ENCODE data around the gene PAXX.
"Not testable (repeated sequence)": the region's sequence is repeated elsewhere in the genome, so short reads cannot be mapped to it uniquely, and the experiment has no call there.

PAXX gene

DNA sequence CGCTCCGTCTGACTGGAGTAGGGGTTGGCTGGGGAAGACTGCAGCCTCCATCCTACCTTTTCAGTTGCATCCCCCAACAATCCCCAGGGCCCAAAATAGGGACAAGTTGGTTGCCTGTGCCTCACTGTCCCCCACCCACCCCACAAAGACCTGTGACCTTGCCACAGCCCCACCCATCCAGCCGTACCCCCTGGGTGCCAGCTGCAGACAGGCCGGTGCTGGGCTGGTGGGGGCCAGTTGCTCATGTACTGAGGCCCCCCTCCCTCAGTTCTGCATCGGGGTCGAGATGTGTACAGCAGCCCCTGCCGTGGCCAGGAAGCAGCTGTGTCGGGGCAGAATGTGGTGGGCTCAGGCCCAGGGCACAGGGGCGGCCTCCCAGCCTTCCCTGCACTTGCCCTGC, 9.1 kb upstream of the PAXX start:
- no peak for DNase-seq

DNA sequence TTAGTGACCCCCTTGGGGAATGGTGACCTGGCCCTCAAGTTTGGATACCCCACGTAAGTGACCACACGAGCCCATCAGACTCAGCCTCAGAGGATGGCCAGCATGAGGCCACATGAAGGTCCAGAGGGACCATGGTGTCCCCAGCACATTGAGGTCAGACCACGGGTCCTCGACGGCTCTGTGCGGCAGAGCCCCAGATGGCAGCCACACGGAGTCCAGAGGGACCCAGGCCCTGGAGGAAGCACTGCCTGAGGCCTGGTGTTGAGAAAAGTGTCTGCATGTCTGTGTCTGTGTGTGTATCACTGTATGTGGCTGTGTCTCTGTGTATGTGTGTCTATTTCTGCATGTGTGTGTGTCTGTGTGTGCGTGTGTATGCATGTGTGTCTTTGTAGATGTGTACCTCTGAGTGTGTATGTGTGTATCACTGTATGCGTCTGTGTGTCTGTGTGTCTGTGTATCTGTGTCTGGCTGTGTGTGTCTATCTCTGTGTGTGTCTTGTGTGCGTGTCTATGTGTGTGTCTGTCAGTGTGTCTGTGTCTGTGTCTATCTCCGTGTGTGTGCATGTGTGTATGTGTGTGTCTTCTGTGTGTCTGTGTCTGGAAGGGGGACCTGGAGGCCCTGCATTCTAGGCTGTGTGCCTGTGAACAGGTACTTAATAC, 8.4 kb upstream of the PAXX start:
- DNase-seq = no peak

DNA sequence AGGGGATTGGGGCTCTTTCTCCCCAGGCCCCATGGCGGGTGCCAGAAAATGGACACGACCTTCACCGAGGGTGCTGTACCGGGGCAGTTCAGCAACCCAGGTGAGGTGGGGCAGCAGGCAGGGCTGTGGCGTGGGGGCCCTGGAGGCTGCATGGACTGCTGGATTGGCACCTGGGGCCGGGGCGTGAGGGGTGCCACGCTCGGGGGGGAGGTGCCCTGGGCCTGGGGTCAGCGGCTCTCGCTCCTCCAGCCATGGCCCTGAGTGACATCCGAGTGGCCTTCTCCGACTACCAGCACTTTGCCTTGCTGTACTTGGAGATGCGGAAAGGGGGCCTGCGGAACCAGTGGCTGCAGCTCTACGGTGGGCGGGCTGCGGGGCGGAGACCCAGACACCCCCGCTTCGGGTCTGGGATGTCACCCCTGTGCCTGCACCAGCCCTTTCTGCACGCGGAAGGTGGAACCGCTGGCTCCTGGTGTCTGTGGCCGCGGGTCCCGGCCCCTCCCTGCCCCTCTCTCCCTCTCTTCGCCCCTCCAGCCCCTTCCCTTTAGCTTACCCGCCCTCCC, 7.7 kb upstream of the PAXX start:
- no peak for DNase-seq

DNA sequence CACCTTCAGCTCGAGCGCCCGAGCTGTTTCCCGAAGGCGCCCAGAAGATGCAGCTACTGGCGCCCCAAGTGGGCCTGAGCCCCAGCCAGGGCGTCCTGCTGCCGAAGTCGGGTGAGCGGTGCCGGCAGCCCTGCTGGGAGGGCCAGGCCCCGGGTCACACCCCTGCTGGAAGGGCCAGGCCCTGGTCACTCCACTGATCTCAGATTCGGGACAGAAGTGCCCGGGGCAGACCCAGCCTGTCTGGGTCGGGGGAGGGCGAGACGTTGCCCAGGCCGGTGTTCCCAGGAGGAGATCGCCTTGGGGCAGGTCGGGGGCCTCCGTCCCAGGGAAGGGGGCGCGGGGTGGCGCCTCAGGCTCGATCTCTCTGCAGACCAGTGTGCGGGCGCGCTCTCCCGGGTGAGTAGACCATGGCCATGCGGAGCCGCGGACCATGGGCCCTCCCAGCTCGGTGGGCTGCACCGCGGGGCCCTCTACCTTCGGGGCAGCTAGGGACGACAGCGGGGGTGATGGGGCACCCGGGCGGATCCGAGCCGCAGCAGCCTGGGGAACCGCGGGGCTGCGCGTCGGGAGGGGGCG, 7.1 kb upstream of the PAXX start:
- DNase-seq = no peak

DNA sequence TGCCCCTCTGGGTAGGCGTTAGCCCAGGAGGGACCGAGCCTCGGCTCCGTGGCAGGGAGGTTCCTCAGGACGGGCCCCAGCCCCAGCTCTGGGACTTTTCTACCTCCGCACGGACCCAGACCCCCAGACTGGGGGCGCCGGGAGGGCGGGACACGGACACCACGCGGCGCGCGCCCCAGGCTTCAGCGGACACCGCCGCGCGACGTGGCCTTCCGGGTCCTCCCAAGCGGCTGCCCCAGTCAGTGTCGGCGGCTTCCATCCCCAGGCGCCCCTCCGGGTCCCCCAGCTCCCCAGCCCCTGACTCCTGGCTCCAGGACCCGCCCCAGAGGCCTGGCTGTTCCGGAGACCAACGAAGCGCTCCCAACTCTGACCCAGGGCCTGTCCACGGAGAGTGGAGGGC, 6.4 kb upstream of the PAXX start:
- no peak for DNase-seq

DNA sequence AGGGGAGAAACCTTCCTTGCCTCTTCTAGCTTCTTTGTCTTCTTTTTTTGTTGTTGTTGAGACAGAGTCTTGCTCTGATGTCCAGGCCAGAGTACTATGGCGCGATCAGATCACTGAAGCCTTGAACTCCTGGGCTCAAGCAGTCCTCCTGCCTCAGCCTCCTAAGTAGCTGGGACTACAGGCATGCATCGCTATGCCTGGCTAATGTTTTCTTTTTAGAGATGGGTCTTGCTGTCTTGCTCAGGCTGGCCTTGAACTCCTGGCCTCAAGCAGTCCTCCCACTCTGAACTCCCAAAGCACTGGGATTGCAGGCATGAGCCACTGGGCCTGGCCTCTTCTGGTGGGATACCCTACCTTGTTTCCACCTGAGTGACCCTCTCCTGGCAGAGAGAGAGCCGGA, 3.4 kb upstream of the PAXX start:
- no peak for DNase-seq

DNA sequence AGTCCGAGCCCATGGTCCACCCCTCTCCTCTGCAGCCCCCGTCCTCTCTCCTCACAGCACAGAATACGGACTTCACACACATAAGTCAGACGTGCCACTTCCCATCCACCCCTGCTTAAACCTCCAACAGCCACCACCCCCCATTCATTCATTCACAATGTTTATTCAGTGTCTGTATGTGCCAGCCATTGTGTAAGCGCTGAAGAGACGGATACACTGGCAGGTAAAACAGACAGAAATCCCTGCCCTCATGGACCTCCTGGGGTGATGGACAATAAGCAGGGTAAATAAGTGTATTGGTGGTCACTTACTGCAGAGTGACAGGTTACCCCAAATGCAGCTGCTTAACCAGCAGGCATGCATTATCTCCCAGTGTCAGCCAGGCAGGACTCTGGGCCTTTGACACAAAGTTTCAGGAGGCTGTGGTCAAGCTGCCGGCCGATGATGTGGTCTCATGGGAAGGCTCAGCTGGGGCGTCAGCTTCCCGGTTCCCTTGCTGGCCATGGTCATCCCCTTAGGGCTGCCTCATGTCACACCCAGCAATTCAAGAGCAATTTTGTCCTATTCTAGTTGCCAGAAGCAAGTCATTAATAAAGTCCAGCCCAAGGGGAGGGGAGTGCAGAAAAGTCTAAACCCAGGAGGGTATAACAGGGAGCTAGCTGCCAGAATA, 1.8 kb upstream of the PAXX start:
- no peak for DNase-seq

DNA sequence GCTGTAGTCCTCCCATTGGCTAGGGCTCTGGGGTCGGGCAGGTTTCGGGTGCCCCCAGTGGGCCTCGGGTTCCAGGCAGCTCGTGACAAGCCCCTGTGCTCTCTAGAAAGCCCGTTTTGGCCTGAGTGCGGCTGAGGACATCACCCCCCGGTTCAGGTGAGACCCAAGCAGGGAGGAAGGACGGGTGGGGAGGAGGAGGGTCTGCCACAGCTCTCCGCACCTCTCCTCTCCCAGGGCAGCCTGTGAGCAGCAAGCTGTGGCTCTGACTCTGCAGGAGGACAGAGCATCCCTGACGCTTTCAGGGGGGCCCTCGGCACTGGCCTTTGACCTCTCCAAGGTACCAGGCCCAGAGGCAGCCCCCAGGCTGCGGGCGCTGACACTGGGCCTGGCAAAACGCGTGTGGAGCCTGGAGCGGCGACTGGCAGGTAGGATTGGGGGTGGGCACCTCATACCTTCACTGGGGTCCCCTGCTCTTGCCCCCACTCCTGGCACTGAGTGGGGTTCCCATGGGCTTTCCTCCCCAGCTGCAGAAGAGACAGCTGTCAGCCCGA, 672 bp downstream of the PAXX start:
- no peak for DNase-seq

DNA sequence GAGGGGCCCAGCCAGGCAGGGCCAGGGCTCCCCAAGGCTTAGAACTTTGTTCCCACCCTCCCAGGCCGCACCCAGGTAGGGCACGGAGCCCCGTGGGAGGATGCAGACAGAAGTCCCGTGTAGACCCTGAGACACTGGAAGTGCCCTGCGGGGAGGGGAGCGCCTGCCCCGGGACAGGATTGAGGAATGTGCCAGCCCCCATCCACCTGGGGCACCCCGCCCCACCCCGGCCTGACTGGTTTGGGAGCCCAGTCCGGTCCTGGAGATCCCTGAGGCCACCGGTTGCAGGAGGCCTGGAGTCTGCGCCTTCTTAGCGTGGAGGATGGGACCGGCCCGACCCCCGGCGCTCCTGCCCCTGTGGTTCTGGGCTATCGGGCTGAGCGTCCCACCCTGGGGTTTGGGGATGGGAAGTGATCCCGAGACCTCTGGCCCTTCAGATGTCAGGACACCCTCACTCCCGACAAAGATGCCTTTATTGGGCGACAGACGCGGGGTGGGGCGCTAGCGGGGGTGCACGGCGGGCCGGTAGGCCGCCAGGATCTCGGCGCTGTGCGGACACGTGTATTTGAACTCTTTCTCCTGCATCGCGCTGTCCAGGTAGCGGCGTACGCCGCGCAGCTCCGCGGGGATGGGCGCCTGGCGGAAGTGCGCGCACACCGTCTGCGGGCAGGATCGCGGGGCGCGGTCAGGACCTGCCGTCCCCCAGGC, 2.1 kb downstream of the PAXX start:
- no peak for DNase-seq

DNA sequence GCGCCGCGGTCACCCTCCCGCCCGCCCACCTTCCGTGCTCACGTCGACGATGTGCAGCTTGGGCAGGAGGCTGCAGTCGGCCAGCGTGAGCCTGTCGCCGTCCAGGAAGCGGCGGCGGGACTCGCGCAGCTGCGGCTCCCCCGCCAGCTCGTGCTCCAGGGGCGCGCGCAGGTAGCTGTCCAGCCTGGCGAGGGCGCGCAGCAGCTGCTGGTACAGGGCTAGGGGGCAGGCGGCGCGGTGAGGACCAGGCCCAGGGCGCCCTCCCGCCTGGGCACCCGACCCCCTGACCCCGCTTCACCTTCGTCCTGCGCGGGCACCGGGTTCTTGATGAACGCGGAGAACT, 2.6 kb downstream of the PAXX start:
- DNase-seq = no peak

DNA sequence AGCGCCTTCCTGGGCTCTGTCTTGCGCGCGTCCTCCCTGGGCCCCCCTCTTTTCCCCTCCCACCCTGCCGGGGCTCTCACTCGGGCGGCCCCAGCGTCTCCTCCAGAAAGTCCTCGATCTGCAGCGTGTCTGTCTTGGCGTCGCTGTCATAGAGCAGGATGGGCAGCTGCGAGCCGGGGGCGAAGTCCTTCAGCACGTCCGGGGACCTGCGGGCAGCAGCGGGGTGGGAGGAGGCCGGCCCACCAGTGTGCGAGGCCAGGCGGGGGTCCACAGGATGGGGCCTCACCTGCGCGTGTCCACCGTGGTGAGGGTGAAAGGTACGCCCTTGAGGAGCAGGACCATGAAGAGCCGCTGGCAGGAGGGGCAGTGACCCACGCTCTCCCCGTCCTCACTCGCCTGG, 3.1 kb downstream of the PAXX start:
- DNase-seq = no peak

DNA sequence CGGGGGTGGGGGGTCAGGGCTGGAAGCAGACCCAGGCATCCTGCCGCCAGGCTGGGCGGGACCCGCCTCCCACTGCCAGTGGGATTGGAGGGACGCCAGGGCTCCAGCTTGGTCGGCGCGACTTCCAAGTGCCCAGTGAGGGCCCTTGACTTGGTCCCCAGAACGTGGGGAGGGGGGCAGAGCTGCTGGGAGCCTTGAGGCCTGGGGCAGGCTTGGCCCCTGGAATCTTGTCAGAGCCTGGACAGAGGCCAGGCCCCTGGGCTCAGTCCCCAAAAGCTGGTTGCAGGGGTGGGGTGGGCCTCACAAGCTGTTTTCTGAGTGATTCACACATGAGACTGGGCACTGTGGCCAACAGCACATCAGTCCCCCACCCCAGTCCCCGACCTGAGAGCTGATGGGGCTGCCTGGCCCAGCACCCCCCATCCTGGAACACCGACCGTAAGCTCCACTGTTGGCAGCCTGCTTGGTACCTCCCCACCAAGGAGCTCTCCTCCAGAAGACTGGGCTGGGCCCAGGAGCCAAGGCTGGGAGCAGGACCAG, 3.6 kb downstream of the PAXX start:
- no peak for DNase-seq

DNA sequence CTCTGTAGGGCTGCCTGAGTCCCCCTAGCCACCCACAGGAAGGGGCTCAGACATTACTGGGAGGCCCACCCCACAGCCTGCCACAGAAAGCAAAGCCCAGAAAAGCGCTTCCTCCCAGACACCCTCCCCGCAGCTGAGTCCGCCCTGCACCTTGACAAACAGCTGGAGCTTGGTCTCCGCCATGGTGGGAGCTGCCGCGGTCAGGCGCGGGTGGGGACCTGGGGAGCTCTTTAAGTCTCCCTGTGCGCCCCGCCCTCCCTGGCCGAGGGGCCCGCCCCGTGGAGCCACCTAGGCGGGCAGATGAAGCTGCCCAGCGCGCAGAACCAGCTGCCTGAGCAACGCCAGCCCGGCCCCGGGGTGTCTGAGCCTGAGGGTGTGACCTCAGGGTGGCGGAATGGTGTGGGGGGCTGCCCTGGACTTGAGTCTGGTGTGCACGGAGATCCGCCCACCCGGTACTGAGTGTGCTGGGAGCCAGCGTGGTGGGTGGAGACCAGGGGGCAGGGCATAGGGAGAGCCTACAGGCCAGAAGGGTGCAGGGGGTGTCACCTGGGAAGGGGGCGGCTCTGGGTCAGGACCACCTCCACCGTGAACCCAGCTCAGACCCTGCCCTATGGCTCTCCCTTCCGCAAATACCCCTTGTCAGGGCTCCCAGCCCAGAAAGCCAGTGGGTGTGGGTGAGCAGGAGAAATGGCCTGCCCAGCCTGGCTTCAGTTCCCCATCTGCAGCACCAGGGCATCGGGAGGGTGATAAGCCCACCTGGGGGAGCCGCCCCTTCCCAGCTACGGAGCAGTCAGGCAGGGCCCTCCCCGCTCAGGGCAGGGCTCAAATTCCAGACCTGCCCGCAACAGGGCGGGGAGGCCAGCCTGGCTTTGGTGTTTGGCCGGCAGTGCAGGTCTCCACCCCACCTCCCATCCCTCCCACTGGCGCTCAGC, 4.4 kb downstream of the PAXX start, which contains the start of gene CLIC3:
CLIC3 (minus strand) TSS at position 208 of the 932 bp plus-strand sequence; CDS start at position 183, 25 bp downstream.
- DNase-seq = no peak

DNA sequence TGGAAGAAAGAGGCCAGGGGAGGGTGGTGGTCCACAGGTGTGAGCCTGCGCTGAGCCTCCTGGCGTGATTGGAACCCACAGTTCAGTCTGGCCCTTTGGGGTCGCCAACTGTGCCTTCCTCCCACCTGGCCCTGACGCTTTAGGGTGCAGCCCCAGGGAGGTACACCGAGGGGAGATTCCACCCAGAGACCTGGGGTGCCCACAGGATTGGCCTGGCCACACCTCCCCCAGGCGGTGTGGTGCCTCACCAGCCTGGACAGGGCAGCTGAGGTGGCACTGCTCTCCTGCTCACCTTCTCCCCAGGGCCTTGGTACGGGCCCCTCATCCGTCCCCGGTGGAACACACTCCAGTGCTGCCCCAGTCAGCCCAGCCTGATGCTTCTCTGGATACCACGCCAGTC, 5.1 kb downstream of the PAXX start:
- no peak for DNase-seq

DNA sequence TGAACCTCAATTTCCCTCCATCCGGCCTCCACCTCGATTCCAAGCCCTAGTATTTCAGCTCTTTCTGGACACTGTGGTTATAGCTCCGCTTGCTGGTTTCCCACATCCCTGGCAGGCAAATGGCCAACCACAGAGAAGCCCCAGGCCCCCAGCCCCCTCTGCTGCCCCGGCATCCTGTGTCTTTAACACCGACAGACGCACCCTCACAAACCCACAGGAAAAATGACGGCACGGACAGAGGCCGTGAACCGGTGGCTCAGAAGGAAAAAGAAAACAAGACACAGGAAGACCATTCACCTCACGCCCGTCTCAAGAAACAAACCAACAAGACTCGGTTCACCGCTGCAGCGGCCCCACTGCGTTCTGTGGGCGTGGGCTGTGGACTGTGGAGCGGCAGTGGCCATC, 5.6 kb downstream of the PAXX start:
- no peak for DNase-seq

DNA sequence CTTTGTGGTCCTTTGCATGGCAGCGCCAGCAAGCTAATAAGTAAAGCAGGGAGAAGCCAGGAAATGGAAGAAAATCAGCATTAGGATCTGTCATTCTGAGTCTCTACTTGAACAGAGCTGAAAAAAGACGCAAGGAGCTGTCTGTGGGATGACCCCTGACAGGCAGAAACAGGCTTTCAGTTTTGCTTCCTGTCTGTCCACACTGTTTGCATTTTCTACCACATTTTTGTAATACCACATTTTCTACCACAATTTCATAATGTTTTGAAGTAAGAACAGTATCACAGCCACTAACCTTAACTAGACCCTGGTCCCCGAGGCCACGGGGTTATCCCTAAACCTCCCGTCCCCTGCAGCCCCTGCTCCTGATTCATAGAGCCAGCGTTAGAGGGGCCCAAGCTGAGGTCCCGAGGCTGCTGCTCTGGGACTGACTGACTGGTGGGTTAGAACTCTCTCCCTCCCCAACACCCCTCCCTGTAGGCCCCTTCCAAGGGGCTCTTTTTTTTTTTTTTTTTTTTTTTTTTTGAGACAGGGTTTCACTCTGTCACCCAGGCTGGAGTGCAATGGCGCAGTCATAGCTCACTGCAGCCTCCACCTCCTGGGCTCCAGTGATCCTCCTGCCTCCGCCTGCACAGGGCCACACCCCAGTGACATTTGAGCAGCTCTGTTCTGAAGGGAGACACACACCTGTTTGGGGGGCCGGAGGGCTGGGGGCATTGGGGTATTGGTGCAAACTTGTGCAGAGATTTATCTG, 8.1 kb downstream of the PAXX start:
- DNase-seq = no peak

DNA sequence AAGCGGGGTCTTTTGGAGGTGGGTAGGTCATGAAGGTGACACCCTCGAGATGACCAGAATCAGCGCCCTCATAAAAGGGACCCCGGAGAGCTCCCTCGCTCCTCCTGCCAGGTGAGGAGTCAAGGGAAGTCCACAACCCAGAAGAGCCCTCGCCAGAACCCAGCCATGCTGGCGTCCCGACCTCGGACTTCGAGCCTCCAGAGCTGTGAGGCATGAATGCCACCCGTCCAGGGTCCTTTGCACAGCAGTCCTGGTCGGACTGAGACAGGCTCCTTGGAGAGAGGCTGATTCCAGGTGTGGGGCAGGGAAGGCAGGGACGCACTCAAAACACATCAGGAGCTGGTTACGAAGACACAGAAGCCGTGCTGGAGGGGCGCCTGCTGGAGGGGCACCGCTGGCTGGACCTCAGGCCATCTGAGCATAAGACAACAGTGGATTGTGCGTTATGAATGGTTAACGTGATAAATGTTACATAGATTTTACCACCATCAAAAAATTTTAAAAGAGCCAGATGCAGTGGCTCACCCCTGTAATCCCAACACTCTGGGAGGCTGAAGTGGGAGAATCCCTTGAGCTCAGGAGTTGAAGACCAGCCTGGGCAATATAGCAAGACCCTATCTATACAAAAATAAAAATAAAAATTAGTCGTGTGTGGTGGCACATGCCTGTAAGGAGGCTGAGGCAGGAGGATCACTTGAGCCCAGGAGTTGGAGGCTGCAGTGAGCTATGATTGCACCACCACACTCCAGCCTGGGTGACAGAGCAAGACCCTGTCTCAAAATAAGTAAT, 9.8 kb downstream of the PAXX start:
- DNase-seq = no peak

DNA sequence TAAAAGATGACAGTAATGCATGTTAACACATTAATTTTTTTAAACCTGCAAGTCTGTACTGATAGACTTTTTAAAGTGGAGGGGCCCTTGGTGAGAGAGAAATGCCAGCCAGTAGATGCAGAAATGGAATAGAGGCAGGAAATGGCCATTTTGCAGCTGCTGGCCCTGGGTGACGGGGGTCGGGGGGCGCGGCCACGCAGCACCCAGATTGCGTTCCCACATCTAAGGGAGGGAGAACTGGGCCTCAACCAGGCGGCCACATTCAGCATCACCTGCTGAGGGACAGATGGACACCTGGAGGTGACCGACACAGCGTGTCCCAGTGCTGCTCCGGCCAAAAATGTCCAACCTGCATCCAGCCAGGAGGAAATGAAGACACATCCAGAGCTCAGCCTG, 10.4 kb downstream of the PAXX start:
- DNase-seq = no peak

DNA sequence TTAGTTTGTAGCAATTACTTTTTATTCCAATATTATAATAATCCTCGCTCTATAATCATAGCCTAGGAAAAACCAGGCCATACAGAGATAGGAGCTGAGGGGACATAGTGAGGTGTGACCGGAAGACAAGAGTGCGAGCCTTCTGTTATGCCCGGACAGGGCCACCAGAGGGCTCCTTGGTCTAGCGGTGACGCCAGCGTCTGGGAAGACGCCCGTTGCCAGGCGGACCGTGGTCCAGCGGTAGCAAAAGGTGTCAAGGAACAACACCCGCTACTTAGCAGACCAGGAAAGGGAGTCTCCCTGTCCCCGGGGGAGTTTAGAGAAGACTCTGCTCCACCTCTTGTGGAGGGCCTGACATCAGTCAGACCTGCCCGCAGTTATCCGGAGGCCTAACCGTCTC, 12.1 kb downstream of the PAXX start:
- DNase-seq = not testable (repeated sequence)

Data from activated T-cell treated with anti-CD3 and anti-CD28 coated beads for 4 hours (primary cell).